ENCODE results near the gene DAGLB. TPM values are rescaled to one million over a fixed set of nuclear protein-coding genes. Genes with fewer than 3 reads are reported as not detected.

The DAGLB gene, protein sequence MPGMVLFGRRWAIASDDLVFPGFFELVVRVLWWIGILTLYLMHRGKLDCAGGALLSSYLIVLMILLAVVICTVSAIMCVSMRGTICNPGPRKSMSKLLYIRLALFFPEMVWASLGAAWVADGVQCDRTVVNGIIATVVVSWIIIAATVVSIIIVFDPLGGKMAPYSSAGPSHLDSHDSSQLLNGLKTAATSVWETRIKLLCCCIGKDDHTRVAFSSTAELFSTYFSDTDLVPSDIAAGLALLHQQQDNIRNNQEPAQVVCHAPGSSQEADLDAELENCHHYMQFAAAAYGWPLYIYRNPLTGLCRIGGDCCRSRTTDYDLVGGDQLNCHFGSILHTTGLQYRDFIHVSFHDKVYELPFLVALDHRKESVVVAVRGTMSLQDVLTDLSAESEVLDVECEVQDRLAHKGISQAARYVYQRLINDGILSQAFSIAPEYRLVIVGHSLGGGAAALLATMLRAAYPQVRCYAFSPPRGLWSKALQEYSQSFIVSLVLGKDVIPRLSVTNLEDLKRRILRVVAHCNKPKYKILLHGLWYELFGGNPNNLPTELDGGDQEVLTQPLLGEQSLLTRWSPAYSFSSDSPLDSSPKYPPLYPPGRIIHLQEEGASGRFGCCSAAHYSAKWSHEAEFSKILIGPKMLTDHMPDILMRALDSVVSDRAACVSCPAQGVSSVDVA
- total RNA-seq (2014; rRNA removed; shearing (Covaris generic)), result 9.6 and 9.9 TPM in 2 replicates
- polyA plus RNA-seq (2015; cell fraction: cytosol; rRNA removed), result 10.2 and 11.8 TPM in 2 replicates
- polyA plus RNA-seq (2015; cell fraction: nucleus; rRNA removed), result 31.7 and 38.9 TPM in 2 replicates

DNA sequence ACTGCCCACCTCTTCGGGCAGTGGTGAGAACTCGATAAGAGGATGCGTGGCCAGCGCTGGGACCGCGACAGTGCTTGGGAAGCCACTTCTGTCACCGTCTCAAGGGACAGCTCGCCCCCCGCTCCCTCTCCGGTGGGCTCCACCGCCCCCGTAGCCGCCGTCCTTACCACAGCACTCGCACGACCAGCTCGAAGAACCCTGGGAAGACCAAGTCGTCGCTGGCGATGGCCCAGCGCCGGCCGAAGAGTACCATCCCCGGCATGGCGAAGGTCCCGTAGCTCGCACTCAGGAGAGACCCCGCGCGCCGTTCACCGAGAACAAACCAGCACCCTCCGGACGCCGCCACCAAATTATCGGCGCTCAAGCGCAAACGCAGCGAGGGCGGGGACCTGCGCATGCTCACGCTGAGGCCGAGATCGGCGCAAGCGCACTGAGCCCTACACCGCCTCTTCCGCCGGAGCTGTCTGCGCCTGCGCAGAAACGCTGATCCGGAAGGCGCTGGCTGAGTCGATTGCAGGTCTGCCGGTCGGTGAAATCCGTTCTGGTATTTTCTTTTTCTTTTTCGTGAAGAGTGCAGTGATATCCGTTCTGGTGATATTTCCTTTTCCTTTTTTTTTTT lies at the start of gene DAGLB:
DAGLB (minus strand) TSS at position 374 of the 619 bp plus-strand sequence; CDS start at position 262, 112 bp downstream.
- DNase-seq (ENCODE audit: low read depth, low spot score), result peak; percentile 95
- in situ Hi-C loops (cut with HindIII; ENCODE audit: low pct_unique_long_range_greater_than_20kb, low sequenced_read_pairs), result no loop called here

DNA sequence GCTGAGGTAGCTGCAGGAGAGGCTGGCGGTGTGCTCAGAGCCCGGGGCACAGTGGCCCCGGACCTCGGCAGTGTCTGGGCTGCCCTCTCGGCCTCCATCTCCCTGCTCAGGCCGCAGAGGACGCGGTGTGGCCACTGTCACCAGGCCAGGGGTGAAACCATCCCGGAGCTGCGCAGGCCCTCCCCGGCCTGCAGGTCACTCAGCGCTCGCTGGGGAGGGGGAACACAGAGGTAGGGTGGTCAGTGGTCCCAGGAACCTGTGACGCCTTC lies 49.8 kb upstream of the DAGLB start:
- DNase-seq (ENCODE audit: low read depth, low spot score), result no peak
- in situ Hi-C loops (cut with HindIII; ENCODE audit: low pct_unique_long_range_greater_than_20kb, low sequenced_read_pairs), result no loop called here

DNA sequence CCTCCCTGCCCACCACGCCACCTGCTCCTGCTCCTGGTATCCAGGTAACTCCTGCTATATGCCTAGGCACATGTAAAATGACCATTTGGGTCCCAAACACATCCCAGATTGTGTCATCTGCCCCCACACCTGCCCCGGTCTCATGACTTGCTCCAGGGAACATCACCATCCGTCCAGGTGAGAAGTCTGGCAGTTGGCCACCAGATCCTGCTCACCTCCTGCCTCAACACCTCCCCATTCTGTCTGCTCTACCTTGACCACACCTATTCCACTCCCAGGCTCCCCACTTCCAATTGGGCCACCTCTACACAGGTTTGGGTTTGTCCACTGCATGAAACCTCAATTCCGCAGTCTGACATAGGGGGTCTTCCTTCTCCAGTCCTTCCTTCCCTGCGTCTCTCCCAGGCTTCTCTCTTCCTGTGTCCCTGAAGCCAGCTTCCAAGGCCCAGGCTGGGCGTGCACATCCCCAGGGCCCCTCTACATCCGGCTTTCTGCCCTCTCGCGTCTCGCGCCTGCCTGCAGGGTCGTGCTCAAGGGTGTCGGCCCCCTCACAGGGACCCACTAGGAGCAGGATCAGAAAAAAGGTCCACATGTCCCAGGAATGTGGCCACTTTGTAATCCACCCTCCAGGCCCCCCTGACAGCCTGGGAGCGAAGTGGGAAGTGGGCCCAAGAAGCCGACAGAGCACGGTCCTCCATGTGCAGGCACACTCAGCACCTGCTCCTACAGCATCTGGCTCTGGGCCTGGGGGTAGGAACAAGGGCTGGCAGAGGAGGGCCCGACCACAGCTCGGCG lies 49.3 kb upstream of the DAGLB start:
- DNase-seq (ENCODE audit: low read depth, low spot score), result no peak
- in situ Hi-C loops (cut with HindIII; ENCODE audit: low pct_unique_long_range_greater_than_20kb, low sequenced_read_pairs), result no loop called here

DNA sequence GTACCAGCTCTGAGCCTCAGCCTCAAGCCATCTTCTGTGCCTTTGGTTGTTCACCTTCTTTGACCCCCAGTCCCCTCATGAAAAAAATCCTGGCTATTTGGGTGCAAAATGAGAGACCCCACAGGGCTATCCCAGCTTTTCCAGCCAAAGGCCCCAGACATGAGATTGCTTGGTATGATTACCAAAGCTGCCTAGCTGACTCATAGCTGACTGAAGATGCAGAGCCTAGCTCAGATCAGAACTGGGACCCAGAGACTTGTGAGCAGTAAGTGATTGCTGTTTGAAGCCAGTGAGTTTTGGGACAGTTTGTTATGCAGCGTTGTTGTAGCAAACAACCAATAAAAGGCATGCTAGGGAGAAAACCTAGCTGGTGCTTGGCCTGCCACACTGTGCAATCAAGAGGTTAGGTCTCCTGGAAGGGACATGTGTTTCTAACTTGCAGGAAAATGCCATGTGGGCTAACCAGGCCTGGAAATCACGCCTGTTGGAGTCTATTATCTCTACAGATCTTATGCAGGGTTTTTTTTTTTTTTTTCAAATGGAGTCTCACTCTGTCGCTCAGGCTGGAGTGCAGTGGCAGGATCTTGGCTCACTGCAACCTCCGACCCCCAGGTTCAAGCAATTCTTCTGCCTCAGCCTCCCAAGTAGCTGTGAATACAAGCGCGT lies 48.0 kb upstream of the DAGLB start:
- in situ Hi-C loops (cut with HindIII; ENCODE audit: low pct_unique_long_range_greater_than_20kb, low sequenced_read_pairs), result no loop called here
- no peak for DNase-seq (ENCODE audit: low read depth, low spot score)

DNA sequence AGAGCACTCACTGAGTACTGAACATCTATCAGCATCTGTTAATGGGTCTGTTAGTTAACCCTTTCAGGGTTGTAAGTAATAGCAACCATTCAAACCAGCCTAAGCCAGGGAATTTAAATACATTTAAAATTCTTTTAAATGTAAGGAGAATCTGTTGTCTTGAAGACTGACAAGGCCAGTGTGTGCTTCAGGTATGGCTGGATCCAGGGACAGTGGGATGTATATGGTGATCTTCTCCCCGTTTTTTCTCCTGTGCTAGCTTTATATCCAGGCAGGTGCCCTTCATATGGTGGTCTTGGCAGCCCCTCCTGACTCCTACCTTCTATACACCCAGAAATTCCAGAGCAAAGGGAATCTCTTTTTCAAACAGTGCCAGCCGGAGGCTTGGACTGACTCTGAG lies 46.6 kb upstream of the DAGLB start:
- in situ Hi-C loops (cut with HindIII; ENCODE audit: low pct_unique_long_range_greater_than_20kb, low sequenced_read_pairs), result no loop called here
- no peak for DNase-seq (ENCODE audit: low read depth, low spot score)

DNA sequence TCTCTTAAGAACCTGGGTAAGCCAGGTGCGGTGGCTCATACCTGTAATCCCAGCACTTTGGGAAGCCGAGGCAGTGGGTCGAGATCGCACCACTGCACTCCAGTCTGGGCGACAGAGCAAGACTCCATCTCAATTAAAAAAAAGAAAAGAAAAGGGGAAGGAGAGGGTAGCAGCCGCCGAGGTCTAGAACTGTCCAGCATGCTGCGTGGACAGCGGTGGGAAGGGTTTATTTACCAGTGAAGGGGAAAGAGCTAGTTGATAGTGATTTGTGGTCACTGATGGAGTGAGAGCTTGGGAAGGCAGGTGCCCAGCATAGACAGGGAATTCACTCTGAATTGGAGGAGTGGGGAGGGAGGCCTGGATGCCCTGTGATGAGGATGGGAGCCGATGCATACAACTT lies 43.4 kb upstream of the DAGLB start:
- no peak for DNase-seq (ENCODE audit: low read depth, low spot score)
- in situ Hi-C loops (cut with HindIII; ENCODE audit: low pct_unique_long_range_greater_than_20kb, low sequenced_read_pairs), result no loop called here

DNA sequence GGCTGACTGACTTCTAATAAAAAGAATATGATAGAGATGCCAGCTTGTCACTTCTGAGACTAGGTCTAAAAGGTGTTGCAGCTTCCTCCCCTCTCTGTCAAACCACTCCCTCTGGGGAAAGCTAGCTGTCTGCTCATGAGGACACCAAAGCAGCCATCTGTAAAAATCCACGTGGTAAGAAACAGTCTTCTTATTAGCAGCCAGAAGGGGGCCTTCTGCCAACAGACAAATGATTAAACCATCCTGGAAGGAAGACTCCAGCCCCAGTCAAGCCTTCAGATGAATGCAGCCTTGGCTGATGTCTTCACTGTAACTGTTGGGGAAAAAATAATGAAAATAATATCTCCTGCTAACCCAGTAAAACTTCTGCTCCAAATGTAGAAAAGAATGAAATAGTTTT lies 41.9 kb upstream of the DAGLB start:
- in situ Hi-C loops (cut with HindIII; ENCODE audit: low pct_unique_long_range_greater_than_20kb, low sequenced_read_pairs), result no loop called here
- peak; percentile 51 for DNase-seq (ENCODE audit: low read depth, low spot score)

DNA sequence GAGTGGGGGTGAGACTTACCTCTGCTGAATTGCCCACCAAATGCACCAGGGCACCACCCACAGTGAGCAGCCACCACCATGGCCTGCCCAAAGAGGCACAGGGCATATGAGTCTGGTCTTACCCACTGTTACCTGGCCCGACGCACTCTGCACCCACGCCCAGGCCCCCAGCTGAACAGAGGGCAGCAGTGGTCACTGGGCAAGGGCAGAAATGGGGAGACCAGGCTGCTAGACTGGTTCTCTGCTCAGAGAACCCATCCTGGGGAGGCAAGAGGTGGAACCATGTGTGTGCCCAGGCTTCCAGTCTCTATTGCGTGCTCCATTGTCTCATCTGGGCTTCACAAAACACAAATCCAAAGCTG lies 39.4 kb upstream of the DAGLB start:
- no peak for DNase-seq (ENCODE audit: low read depth, low spot score)
- in situ Hi-C loops (cut with HindIII; ENCODE audit: low pct_unique_long_range_greater_than_20kb, low sequenced_read_pairs), result no loop called here

DNA sequence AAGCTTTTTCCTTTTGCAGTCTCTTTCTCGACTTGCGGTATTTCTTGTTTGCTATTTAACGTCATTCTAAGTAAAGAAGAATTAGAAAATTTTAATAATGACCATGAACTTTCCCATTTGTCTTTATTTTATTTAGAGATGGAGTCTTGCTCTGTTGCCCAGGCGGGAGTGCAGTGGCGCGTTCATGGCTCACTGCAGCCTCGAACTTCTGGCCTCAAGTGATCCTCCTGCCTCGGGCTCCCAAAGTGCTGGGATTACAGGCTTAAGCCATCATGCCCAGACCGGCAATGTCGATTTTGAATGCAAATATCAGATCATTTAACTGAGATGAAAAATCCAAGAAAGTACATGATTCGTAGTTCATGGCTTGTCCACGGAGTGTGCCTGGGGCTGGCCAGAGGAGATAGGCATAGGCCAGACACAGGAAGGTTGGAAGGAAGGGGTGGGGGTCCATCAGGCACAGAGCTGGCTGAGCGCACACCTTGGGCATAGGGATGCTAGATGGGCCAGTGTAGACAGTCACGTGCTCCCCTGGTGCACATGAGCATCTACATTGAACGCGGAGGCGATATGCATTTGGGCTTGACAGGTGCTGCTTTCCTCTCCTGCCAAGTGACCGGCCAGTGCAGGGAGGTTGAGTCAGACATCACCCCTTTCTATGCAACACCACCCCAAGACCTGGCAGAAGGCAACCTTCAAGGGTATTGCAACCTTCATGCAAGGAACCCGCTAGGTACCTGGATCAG lies 38.9 kb upstream of the DAGLB start:
- in situ Hi-C loops (cut with HindIII; ENCODE audit: low pct_unique_long_range_greater_than_20kb, low sequenced_read_pairs), result no loop called here
- DNase-seq (ENCODE audit: low read depth, low spot score), result no peak

DNA sequence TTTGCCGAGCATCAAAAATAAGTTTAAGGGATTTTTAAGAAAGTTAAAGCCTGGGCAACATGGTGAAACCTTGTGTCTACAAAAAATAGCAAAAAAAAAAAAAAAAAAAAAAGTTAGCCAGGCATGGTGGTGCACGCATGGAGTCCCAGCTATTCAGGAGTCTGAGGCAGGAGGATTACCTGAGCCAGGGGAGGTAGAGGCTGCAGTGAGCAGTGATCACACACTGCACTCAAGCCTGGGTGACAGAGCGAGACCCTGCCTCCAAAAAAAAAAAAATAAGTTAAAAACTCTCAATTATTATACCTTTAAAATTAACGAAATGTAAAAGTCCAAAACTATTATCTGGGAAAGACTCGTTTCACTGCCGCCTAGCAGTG lies 35.0 kb upstream of the DAGLB start:
- in situ Hi-C loops (cut with HindIII; ENCODE audit: low pct_unique_long_range_greater_than_20kb, low sequenced_read_pairs), result no loop called here
- no peak for DNase-seq (ENCODE audit: low read depth, low spot score)

DNA sequence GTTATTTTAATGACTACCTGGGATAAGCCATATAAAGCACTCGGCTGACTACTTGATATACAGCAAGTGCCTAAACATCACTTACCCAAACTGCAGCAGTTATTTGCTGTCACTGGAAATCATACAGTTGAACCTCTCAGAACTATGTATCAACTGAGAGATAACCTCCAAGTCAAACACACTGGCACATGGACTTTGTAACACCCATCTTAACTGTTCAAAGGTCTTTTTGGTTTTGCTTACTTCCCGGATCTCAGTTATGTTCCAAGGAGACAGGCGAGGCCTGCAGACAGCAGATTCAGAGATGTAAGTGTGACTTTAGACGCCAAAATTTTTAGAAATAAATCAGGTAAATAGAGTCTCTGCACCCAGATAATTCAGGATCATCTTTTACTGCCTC lies 34.6 kb upstream of the DAGLB start:
- in situ Hi-C loops (cut with HindIII; ENCODE audit: low pct_unique_long_range_greater_than_20kb, low sequenced_read_pairs), result no loop called here

DNA sequence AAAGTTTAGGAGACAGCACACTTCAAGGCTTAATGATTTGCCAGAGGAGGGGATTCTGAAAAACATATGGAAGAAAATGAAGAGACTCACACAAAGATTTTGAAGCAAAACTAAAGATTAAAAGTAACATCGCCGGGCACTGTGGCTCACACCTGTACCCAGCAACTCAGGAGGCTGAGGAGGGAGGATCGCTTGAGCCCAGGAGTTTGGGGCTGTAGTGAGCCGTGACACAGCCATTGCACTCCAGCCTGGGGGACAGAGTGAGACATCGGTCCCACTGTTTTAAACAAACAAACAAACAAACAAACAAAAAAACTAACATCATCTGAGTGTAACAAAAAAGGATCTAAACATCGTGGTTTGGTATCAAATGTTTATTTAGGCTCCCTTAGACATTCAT lies 33.7 kb upstream of the DAGLB start:
- in situ Hi-C loops (cut with HindIII; ENCODE audit: low pct_unique_long_range_greater_than_20kb, low sequenced_read_pairs), result no loop called here
- DNase-seq (ENCODE audit: low read depth, low spot score), result no peak

More for the DNA sequence above, 34.6 kb upstream of the DAGLB start:
- no peak for DNase-seq (ENCODE audit: low read depth, low spot score)

DNA sequence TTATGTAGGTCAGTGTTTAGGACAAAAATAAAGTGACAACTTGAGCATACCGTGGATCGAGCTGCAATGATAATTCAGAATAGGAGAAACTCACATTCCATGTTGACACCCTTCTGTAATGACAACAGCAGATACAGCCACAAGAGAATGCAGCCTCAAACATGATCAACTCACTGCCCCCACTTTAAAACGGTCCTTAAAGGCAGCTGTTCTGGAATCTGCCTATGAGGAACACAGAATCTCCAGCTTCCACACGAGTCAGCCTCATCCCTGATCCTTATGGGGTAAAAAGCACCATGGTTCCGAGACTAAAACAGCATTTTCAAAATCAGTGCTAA lies 32.5 kb upstream of the DAGLB start:
- DNase-seq (ENCODE audit: low read depth, low spot score), result no peak
- in situ Hi-C loops (cut with HindIII; ENCODE audit: low pct_unique_long_range_greater_than_20kb, low sequenced_read_pairs), result no loop called here

DNA sequence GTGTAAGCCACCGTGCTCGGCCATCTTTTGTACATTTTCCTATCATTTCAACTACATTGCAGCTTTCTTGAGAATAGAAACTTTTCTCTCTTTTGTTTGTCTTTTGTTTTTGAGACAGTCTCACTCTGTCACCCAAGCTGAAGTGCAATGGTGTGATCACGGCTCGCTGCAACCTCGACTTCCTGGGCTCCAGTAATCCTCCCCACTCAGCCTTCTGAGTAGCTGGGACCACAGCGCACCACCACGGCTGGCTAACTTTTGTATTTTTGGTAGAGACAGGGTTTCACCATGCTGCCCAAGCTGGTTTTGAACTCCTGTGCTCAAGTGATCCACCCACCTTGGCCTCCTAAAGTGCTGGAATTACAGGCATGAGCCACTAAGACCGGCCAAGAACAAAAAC lies 31.3 kb upstream of the DAGLB start:
- in situ Hi-C loops (cut with HindIII; ENCODE audit: low pct_unique_long_range_greater_than_20kb, low sequenced_read_pairs), result no loop called here
- DNase-seq (ENCODE audit: low read depth, low spot score), result no peak

DNA sequence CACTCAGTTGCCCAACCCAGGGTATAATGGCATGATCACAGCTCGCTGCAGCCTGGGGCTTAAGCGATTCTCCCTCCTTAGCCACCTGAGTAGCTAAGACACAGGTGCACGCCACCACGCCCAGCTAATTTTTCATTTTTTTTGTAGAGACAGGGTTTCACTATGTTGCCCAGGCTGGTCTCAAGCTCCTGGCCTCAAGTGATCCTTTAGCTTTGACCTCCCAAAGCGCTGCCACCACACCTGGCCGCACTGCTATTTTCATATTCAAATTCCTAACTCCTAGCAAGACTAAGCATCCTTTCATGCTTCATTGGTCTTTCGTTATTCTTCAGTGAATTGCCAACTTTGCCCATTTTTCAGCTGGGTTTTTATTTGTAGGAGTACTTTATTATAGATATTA lies 30.4 kb upstream of the DAGLB start:
- in situ Hi-C loops (cut with HindIII; ENCODE audit: low pct_unique_long_range_greater_than_20kb, low sequenced_read_pairs), result no loop called here
- no peak for DNase-seq (ENCODE audit: low read depth, low spot score)

DNA sequence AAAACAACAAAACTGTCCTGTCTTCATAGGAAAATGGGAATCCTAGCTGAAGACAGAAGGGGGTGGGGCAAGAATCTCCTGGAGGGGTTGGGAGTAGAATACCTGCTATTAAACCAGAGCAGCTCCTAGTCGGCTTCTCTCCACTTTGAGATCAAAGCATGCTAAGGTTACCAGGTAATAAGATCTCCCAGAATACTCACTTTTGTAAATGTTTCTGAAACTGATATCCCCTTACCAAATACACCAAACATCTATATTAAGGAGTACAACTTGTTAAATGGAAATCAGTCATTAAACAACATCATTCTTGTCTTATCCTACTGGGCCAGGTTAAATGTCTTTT lies 29.5 kb upstream of the DAGLB start:
- in situ Hi-C loops (cut with HindIII; ENCODE audit: low pct_unique_long_range_greater_than_20kb, low sequenced_read_pairs), result no loop called here
- DNase-seq (ENCODE audit: low read depth, low spot score), result no peak

DNA sequence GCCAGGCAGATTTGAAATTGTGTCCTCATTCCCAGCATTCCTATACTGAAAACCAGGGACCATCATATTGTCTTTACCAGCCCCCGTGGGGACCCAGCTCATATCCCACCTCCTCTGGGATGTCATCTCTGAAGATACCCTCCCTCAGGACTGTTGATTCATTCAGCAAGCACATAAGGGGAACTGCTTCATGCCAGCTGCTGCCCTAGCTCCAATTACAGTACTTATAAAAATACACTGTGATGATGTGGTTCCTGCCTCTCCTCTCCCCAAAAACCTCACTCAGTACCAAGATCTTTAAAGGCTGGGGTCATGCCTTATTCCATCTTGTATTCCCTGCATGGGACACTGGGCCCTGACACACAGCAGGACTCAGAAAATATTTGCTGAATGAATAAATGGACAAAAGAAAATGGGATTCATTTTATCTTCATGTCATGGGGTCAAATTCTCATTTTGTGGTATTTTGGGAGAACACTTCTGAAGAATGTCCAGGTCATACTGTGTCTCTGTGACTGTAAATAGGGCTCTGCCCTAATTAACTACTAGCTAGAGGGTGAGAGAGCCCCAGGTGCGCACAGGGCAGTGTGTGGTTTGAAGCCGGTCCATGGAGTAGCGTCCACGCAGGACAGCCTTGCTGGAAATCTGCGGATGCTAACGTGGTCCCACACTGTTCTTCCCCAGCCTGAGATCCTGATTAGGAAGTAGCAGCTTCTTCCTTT lies 29.0 kb upstream of the DAGLB start:
- no peak for DNase-seq (ENCODE audit: low read depth, low spot score)
- in situ Hi-C loops (cut with HindIII; ENCODE audit: low pct_unique_long_range_greater_than_20kb, low sequenced_read_pairs), result no loop called here

Measured in SK-MEL-5 (cell line).